RPMI8226 (cell line): Measurements from ENCODE around the gene SYTL5.

Source experiments
- DNase-seq: peaks from one replicate; pipeline ENCODE4 v3.0.0-alpha.2; 2015

SYTL5 gene

DNA sequence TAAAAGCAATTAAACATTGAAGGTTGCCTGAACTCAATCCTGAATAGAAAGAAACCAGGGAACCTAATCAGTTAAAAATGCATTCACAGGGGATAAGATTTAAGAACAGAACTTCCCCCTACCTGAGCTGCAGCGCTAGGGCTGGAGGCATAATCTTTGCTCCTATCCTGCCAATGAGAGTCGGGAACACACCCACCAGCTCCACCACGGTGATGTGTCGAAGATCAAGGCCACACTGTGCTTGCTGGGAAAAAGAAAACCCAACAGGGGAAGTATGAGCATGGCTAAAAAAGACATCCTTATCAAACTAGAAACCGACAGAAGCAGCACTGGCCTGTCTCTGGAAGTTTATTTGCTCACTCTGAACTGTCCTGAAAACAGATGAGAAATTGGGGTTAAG is 148.0 kb downstream of the SYTL5 start:
- no peak for DNase-seq

DNA sequence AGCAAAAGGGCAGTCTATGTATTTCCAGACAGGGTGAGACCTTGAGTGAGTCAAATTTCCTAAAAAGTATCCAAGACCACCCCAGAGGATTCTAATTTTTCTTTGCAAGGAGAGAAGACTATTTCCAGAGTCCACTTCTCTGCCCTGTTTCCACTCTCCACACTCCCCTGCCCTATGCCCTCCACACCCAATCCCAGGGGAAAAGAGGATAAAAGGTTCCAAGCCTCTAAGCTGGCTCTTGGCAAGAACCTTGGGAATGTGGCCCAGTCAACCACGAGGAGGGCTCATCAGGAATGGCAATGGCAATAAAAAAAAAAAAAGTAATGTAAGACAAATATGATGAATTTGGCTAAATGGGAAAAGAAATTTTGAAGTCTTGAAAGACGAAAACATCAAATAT is 148.5 kb downstream of the SYTL5 start:
- DNase-seq, result no peak

DNA sequence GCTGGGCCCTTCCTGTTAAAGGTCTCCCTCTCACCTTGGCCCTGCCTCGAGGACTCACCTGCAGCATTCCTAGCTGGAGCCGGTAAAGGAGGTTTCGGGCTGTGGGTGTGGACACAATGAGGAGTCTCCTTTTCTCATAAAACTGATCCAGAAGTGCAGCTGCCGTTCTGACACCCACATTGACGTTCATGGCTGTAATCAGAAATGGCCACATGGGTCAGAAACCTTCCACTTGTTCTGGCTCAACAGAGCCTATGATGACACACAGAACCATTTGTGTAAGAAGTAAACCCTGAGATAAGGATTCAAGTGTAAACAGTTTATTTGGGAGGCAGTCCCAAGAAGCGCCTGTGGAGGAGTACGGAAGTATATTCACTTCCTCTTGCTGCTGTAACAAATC is 150.5 kb downstream of the SYTL5 start:
- DNase-seq, result no peak

DNA sequence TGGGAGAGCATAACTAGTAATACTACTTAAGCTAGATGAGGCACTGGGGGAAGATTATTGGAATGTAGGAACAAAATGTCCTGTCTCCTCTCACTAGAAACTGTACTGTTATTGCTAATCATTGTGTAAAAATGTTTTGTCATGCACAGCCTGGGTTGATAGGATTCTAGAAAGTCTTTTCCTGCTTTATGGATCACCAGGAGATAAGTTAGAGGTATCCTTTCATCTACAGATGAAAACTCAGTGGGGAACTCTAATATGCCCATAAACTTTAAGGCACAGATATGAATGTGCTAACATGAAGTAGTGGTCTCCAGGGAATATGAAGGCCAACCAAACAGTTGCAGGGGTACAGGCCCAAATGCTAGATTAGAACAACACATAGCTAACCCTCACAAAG is 156.8 kb downstream of the SYTL5 start:
- no peak for DNase-seq

DNA sequence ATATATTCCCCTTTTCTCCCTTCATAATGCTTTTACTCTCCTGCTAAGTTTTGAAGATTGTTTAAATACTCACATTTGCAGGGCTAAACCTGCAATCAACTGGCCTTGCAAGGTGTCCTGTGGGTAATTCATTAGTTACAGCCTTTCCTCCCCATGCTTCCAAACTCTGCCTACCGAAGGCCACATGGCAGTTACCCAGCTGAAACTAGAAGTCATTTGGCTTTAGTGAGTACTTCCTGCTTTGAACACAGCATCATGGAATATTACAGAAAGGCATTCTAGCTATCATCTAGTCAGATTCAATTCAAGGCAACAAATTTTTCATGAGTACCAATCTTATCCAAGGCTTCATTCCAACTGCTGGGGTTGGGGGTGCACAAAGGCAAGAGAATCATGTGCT is 158.7 kb downstream of the SYTL5 start:
- no peak for DNase-seq

DNA sequence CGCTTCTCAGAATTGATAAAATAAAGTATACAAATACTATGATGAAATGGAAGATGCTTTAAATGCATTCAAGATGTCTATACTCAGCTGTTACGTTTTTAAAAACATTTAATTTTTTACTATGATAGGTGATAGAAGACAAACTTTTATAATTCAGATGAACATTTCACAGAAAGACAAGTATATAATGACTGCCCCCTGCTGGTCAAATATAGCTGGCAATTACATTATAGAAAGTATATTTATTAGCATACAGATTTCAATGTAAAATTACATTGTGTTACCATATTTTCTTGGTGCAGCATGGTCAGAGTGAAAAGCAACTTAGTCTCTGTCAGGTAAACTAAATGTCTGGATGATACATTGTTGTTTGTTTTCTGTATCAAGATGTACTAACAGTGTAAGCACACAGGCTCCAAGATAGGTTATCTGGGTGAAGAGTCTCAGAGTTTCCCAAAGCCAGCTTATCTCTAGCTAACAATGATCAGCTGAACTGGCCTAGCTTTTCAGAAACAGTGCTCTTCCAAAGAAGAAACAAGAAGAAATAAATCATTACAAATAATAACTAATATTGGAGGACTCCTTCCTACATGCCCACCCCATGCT is 160.2 kb downstream of the SYTL5 start:
- peak; percentile 40 for DNase-seq

DNA sequence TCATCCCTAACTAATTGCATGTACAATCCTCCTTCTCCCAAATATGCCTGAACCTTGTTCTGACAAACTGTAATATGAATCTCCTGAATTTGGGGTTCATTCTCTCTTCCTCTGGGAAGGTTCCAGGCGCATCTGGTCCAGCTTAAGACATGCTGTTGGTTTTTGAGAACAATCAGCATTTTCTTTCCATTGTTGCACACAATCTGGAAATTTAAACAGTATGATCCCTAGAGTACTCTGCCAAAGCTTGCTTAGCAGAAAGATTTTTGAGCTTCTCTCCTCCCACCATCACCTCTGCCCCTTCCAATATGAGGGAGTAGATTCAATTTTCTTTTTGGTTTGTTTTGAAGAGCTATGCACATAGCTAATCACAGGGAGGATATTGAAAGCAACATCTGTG is 164.2 kb downstream of the SYTL5 start:
- no peak for DNase-seq

DNA sequence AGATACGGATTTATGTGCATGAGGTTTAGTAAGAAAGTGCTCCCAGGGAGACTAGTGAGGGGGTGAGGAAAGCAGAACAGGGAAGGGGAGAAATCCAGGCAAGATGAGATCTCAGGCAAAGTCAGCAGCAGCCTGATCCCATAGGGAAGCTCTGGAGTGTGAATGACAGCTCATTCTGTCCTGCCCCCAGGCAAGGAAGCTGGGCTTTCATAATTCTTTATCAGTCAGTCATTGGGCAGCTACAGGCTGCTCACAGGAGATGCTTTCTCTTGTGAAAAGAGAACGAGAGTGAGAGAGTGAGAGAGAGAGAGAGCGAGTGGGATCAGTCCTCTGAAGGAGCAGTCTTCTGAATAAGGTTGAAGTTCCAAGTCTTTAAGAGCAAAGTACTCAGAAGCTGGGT is 166.2 kb downstream of the SYTL5 start:
- DNase-seq, result no peak

DNA sequence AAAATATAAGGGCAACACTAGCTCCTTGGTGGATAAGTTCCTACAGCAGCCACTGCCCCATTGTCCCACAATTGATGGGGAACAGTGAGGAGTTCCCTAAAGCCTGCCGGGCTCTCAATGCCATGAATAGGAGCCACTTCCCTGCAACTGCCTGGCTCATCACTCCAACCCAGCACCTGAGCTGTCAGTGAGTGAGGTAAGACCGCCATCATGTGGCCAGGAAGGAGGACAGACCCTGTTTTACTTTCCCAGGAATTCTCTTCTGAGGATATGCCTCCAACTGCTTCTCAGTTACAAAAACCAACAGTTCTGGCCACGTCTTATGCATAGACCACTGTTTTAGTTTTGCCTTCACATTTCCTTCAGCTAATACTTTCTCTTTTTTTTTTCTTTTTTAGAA is 168.8 kb downstream of the SYTL5 start:
- peak; percentile 35 for DNase-seq

DNA sequence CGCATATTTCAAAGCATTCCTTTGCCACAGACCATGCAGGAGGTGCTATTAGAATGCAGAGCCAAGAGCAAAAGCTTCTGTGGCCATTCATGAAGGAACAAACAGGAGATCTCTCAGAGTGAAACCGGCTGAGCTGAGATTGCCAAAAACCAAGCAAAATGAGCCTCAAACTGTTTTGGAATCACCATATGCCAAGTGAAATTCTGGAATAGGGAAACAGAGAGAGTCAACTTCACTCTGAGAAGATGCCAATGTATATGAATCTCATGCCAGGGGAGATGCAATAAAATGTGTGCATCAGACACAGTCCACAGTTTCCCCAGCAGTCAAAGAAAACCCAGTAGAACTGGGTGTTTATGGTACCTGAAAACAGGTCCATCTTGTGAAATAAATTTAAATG is 172.0 kb downstream of the SYTL5 start:
- no peak for DNase-seq
